Astrocyte (in vitro differentiated cells and primary cell): ENCODE measurements around the gene IQCC. TPM values are rescaled to one million over a fixed set of nuclear protein-coding genes. Genes with fewer than 3 reads are reported as not detected.

Source experiments
- DNase-seq: peaks from one replicate; pipeline ENCODE4 v3.0.0-alpha.2; 2010; ENCODE audit warnings: low read depth
- FAIRE-seq: peaks from 2 replicates; lab custom pipeline; 2011; peaks lifted over from hg19 to GRCh38; lab: Jason Lieb, UNC
- H2AFZ ChIP-seq: 2 replicates; pipeline ENCODE4 v1.6.0; 2012; ENCODE audit warnings: low read depth, low read length, inconsistent platforms
- H3K27ac ChIP-seq: 2 replicates; pipeline ENCODE4 v1.5.1; 2011; ENCODE audit warnings: low read depth, low read length, inconsistent platforms
- H3K27me3 ChIP-seq: 2 replicates; pipeline ENCODE4 v1.6.0; 2011; ENCODE audit warnings: low read length, inconsistent platforms; ENCODE audit not compliant: insufficient read depth
- H3K36me3 ChIP-seq: 2 replicates; pipeline ENCODE4 v1.5.1; 2011; ENCODE audit warnings: low read length, inconsistent platforms; ENCODE audit not compliant: insufficient read depth
- H3K4me1 ChIP-seq: 2 replicates; pipeline ENCODE4 v1.5.1; 2011; ENCODE audit warnings: low read length, inconsistent platforms; ENCODE audit not compliant: insufficient read depth
- H3K4me2 ChIP-seq: 2 replicates; pipeline ENCODE4 v1.6.0; 2012; ENCODE audit warnings: low read length, inconsistent platforms
- H3K4me3 ChIP-seq: 2 replicates; pipeline ENCODE4 v1.5.1; 2011; ENCODE audit warnings: low read depth, mild to moderate bottlenecking, low read length, inconsistent platforms; ENCODE audit not compliant: insufficient read depth
- H3K79me2 ChIP-seq: 2 replicates; pipeline ENCODE4 v1.6.0; 2012; ENCODE audit warnings: mild to moderate bottlenecking, low read length, inconsistent platforms; ENCODE audit not compliant: insufficient read depth
- H3K9ac ChIP-seq: 2 replicates; pipeline ENCODE4 v1.6.0; 2012; ENCODE audit warnings: mild to moderate bottlenecking, low read length, inconsistent platforms
- H3K9me3 ChIP-seq: 2 replicates; pipeline ENCODE4 v1.5.1; 2012; ENCODE audit warnings: low read depth, mild to moderate bottlenecking, low read length, inconsistent platforms; ENCODE audit not compliant: insufficient read depth
- H4K20me1 ChIP-seq: 2 replicates; pipeline ENCODE4 v1.6.0; 2012; ENCODE audit warnings: low read length, inconsistent platforms; ENCODE audit not compliant: insufficient read depth
- H3K27ac Mint-ChIP-seq: one replicate; pipeline ENCODE4 v1.8.0; 2021; ENCODE audit warnings: mild to moderate bottlenecking, mixed read lengths; ENCODE audit not compliant: unreplicated experiment
- H3K27me3 Mint-ChIP-seq: one replicate; pipeline ENCODE4 v1.8.0; 2021; ENCODE audit warnings: low read depth, mixed read lengths; ENCODE audit not compliant: unreplicated experiment
- H3K36me3 Mint-ChIP-seq: one replicate; pipeline ENCODE4 v1.8.0; 2021; ENCODE audit warnings: low read depth, mixed read lengths; ENCODE audit not compliant: unreplicated experiment
- H3K4me1 Mint-ChIP-seq: one replicate; pipeline ENCODE4 v1.8.0; 2021; ENCODE audit warnings: low read depth, mixed read lengths; ENCODE audit not compliant: unreplicated experiment
- H3K4me3 Mint-ChIP-seq: one replicate; pipeline ENCODE4 v1.8.0; 2021; ENCODE audit warnings: mild to moderate bottlenecking, moderate library complexity, mixed read lengths; ENCODE audit not compliant: unreplicated experiment
- H3K9me3 Mint-ChIP-seq: one replicate; pipeline ENCODE4 v1.8.0; 2021; ENCODE audit warnings: mild to moderate bottlenecking, mixed read lengths; ENCODE audit not compliant: unreplicated experiment
- CTCF ChIP-seq: IDR thresholded peaks from 2 replicates; pipeline ENCODE4 v1.5.1; 2011; ENCODE audit warnings: low read depth, mild to moderate bottlenecking, inconsistent platforms, low read length, moderate library complexity; ENCODE audit not compliant: insufficient read depth
- EZH2 ChIP-seq: IDR thresholded peaks from 2 replicates; pipeline ENCODE4 v1.6.1; 2012; ENCODE audit warnings: mild to moderate bottlenecking, low read length, inconsistent platforms; ENCODE audit not compliant: insufficient read depth
- total RNA-seq: library from RNA; stranded (reverse); gene quantifications from 2 replicates; pipeline ENCODE4 v1.2.1, GENCODE V29; 2021

Gene IQCC
- total RNA-seq, 1 donor from 2014 or later, result 1.0 TPM

DNA sequence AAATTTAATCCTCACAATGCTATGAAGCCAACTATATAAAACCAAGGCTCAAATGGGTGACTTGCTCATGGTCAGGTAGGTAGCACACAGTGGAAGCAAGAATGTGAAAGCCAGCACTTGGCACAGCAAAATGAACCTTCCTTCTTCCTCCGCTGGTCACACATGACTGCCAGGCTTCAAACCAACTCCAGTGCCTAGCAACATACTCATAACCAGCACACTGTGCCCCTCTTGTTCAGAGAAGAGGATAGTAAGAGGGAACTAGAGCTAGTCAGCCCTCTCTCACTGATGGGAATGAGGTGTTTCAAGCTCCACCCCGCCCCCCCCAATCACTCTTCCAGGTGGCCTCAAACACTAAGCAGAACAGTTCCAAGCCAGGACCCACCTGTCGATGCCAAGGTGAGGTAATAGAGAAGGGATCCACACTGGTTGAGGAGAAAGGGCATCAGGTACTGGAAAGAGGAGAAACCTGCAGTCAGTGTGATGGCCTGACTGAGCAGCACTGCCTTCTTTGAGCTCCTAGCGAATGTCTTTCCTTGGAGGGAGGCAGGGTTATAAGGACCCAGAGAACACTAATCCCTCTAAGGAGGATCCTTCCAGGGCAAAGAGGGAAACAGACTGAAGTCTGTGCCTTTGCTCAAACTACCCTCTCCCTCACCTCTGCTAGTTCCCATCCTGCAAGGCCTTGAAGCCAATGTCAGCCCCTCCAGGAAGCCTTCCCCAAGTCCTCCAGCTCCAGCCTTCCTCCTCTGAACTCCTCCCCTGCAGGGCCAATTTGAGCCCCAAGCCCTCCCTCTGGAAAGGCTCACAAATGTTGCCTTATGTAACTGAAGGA is 15.5 kb downstream of the IQCC start:
- Histone ChIP-seq H3K4me3 (peak overlapping the region; percentile 98), H3K27me3 (no peaks in the 10 kb centered on the region), H4K20me1 (peaks cover 8% of the 10 kb centered on the region), H3K4me1 (peaks cover 19% of the 10 kb centered on the region), H3K4me2 (peak overlapping the region; percentile 97), H2AFZ (no peak overlapping the region), H3K9me3 (no peaks in the 10 kb centered on the region), H3K9ac (peak overlapping the region; percentile 100), H3K27ac (no peak overlapping the region), H3K79me2 (peaks cover 52% of the 10 kb centered on the region), H3K36me3 (peaks cover 21% of the 10 kb centered on the region)
- FAIRE-seq (no peak), DNase-seq (no peak)
- Mint-ChIP-seq H3K4me3 (peak overlapping the region; percentile 98), H3K36me3 (peaks cover 20% of the 10 kb centered on the region), H3K27ac (peak overlapping the region; percentile 88), H3K4me1 (peaks cover 14% of the 10 kb centered on the region), H3K27me3 (no peaks in the 10 kb centered on the region), H3K9me3 (no peaks in the 10 kb centered on the region)
- TF ChIP-seq CTCF, result no peak
- no peak for TF ChIP-seq EZH2

GRCh38 chr1:32221581-32221979 is 16.1 kb downstream of the IQCC start:
- H3K27ac Mint-ChIP-seq, result peak overlapping the region; percentile 88
- Histone ChIP-seq H4K20me1 (peaks cover 8% of the 10 kb centered on the region), H3K9ac (peak overlapping the region; percentile 100), H2AFZ (peak overlapping the region; percentile 79), H3K36me3 (peaks cover 24% of the 10 kb centered on the region), H3K4me1 (peaks cover 19% of the 10 kb centered on the region), H3K27ac (peak overlapping the region; percentile 97), H3K4me3 (peak overlapping the region; percentile 98), H3K9me3 (no peaks in the 10 kb centered on the region), H3K79me2 (peaks cover 56% of the 10 kb centered on the region), H3K27me3 (no peaks in the 10 kb centered on the region), H3K4me2 (peak overlapping the region; percentile 97)
- no peaks in the 10 kb centered on the region for H3K27me3 Mint-ChIP-seq
- peaks cover 12% of the 10 kb centered on the region for H3K4me1 Mint-ChIP-seq
- peak overlapping the region; percentile 98 for H3K4me3 Mint-ChIP-seq
- FAIRE-seq (no peak), DNase-seq (no peak)
- TF ChIP-seq CTCF (no peak), EZH2 (no peak)
- no peaks in the 10 kb centered on the region for H3K9me3 Mint-ChIP-seq
- peaks cover 21% of the 10 kb centered on the region for H3K36me3 Mint-ChIP-seq
